Endothelial cell of umbilical vein (primary cell): Measurements from ENCODE around the gene NLRC3. TPM values are rescaled to one million over a fixed set of nuclear protein-coding genes. Genes with fewer than 3 reads are reported as not detected.

Experiments used
- BruUV-seq: library from RNA; stranded (reverse); fragments of 400-500 nt; replicated peaks from 2 replicates; lab custom pipeline; 2021; lab: Mats Ljungman, UMichigan
- CTCF ChIA-PET: fragments of 300-600, 350-600 bp; sonication (Branson Sonifier 250); formaldehyde crosslinking; loops from one replicate; lab custom pipeline; 2021; ENCODE audit warnings: antibody characterized with exemption, inconsistent platforms; lab: Charles Lee
- POLR2A ChIA-PET: fragments of 300-600, 350-600 bp; sonication (Branson Sonifier 250); formaldehyde crosslinking; loops from one replicate; lab custom pipeline; 2021; ENCODE audit warnings: antibody characterized with exemption, inconsistent platforms; lab: Charles Lee
- DNase-seq: peaks from one replicate; pipeline ENCODE4 v3.0.0-alpha.2; 2011; ENCODE audit warnings: low read depth, low spot score
- FAIRE-seq: peaks from 2 replicates; lab custom pipeline; 2011; peaks lifted over from hg19 to GRCh38; lab: Jason Lieb, UNC
- H2AFZ ChIP-seq: 2 replicates; pipeline ENCODE4 v1.6.0; 2012; ENCODE audit warnings: low read depth, low read length, control low read depth, inconsistent platforms
- H3K27ac ChIP-seq: 2 replicates; pipeline ENCODE4 v1.5.1; 2011; ENCODE audit warnings: low read depth, mild to moderate bottlenecking, control low read depth, low read length, moderate library complexity; ENCODE audit not compliant: insufficient read depth
- H3K27me3 ChIP-seq, 2 experiments: 2 replicates each; pipeline versions ENCODE4 v1.6.0 to v1.6.1; 2011; ENCODE audit warnings: low read length in 2 of 2, mixed read lengths in 1 of 2; ENCODE audit not compliant: control insufficient read depth in 2 of 2, insufficient read depth in 2 of 2
- H3K36me3 ChIP-seq, 2 experiments: 2 replicates in 1 of 2; 3 replicates in 1 of 2; pipeline ENCODE4 v1.5.1; 2011; ENCODE audit warnings: low read length in 2 of 2, mild to moderate bottlenecking in 1 of 2, moderate library complexity in 1 of 2; ENCODE audit not compliant: control insufficient read depth in 2 of 2, insufficient read depth in 2 of 2; ENCODE audit errors: extremely low read depth in 1 of 2
- H3K4me1 ChIP-seq: 3 replicates; pipeline ENCODE4 v1.5.1; 2011; ENCODE audit warnings: mild to moderate bottlenecking, low read length; ENCODE audit not compliant: control insufficient read depth, insufficient read depth; ENCODE audit errors: extremely low read depth
- H3K4me2 ChIP-seq: 2 replicates; pipeline ENCODE4 v1.6.1; 2011; ENCODE audit warnings: low read length, control low read depth, mixed read lengths; ENCODE audit not compliant: insufficient read depth
- H3K4me3 ChIP-seq, 3 experiments: fragments of 200-600 bp in 1 of 3; sonication (generic), shearing (Covaris generic) in 1 of 3; replicated peaks in 1 of 3; 2 replicates each; pipeline ENCODE4 v1.5.1; 2011 to 2016; ENCODE audit warnings: control low read depth in 3 of 3, low read length in 3 of 3, mild to moderate bottlenecking in 2 of 3, inconsistent platforms in 1 of 3, low read depth in 1 of 3, moderate library complexity in 1 of 3; ENCODE audit not compliant: insufficient read depth in 1 of 3
- H3K79me2 ChIP-seq: 2 replicates; pipeline ENCODE4 v1.6.0; 2012; ENCODE audit warnings: low read length, inconsistent platforms; ENCODE audit not compliant: control insufficient read depth, insufficient read depth
- H3K9ac ChIP-seq: replicated peaks from 2 replicates; pipeline ENCODE3; 2011; ENCODE audit warnings: low read length, control low read depth; ENCODE audit not compliant: insufficient read depth; ENCODE audit errors: extremely low read depth
- H3K9me1 ChIP-seq: replicated peaks from 3 replicates; pipeline ENCODE4 v1.6.0; 2011; ENCODE audit warnings: mild to moderate bottlenecking, low read length; ENCODE audit not compliant: control insufficient read depth, insufficient read depth; ENCODE audit errors: extremely low read depth
- H3K9me3 ChIP-seq: replicated peaks from 2 replicates; pipeline ENCODE4 v1.5.1; 2012; ENCODE audit warnings: low read length, inconsistent platforms; ENCODE audit not compliant: control insufficient read depth, insufficient read depth
- H4K20me1 ChIP-seq: replicated peaks from 2 replicates; pipeline ENCODE3; 2011; ENCODE audit warnings: mild to moderate bottlenecking, low read length; ENCODE audit not compliant: control insufficient read depth, insufficient read depth; ENCODE audit errors: extremely low read depth
- CTCF ChIP-seq, 2 donors: IDR thresholded peaks; 1 replicate in 1 of 2; 2 replicates in 1 of 2; pipeline ENCODE4 v1.5.1; 2011; ENCODE audit warnings: low read length in 2 of 2, mild to moderate bottlenecking in 2 of 2, moderate library complexity in 2 of 2, control low read depth in 1 of 2, inconsistent platforms in 1 of 2, low read depth in 1 of 2; ENCODE audit not compliant: insufficient read depth in 1 of 2; ENCODE audit errors: extremely low read depth in 1 of 2
- EZH2 ChIP-seq: IDR thresholded peaks from 2 replicates; pipeline ENCODE4 v1.6.1; 2012; ENCODE audit warnings: borderline replicate concordance, low read depth, mild to moderate bottlenecking, moderate library complexity, low read length, inconsistent platforms; ENCODE audit not compliant: severe bottlenecking
- FOS ChIP-seq: IDR thresholded peaks from 2 replicates; pipeline ENCODE4 v1.6.1; 2011; ENCODE audit warnings: mild to moderate bottlenecking, low read length, moderate library complexity, borderline replicate concordance; ENCODE audit not compliant: insufficient read depth
- GATA2 ChIP-seq: IDR thresholded peaks from 2 replicates; pipeline ENCODE4 v1.7.0; 2011; ENCODE audit warnings: low read depth, mild to moderate bottlenecking, moderate library complexity, mixed read lengths, low read length; ENCODE audit not compliant: insufficient read length, insufficient read depth
- JUN ChIP-seq: IDR thresholded peaks from 2 replicates; pipeline ENCODE4 v1.6.1; 2011; ENCODE audit warnings: borderline replicate concordance, low read depth; ENCODE audit not compliant: insufficient read length, insufficient read depth
- MYC ChIP-seq: IDR thresholded peaks from one replicate; pipeline ENCODE4 v1.6.1; 2011; ENCODE audit warnings: mild to moderate bottlenecking, low read depth, low read length
- POLR2A ChIP-seq: IDR thresholded peaks from 2 replicates; pipeline ENCODE4 v1.6.1; 2012; ENCODE audit warnings: low read depth, mild to moderate bottlenecking, control low read depth, low read length
- POLR2AphosphoS5 ChIP-seq: IDR thresholded peaks from 2 replicates; pipeline ENCODE4 v1.6.1; 2012; ENCODE audit warnings: low read depth, mild to moderate bottlenecking, control low read depth, low read length, moderate library complexity; ENCODE audit not compliant: insufficient read depth
- dilution Hi-C: fragments of 300-500 bp; cut with MboI; formaldehyde crosslinking; loops from one replicate; pipeline ENCODE4 v1.15.0; 2019; ENCODE audit warnings: low sequenced_read_pairs; ENCODE audit not compliant: extremely low pct_ligation_motif_present
- intact Hi-C: fragments of 100-400 bp; cut with micrococcal nuclease; formaldehyde crosslinking; loops from one replicate; pipeline ENCODE4 v1.10.0; 2022
- polyA plus RNA-seq, 4 experiments: library from polyadenylated mRNA; depleted of rRNA in 3 of 4; stranded (reverse) in 3 of 4; unstranded in 1 of 4; fragments of >200 nt; gene quantifications; 2 replicates each; pipeline versions ENCODE4 v1.2.1 to v1.2.3, GENCODE V29; 2011 to 2012; ENCODE audit warnings: missing spikeins in 1 of 4
- total RNA-seq: library from RNA; stranded (reverse); gene quantifications from 2 replicates; pipeline ENCODE4 v1.2.3, GENCODE V29; 2021
- TF ChIP-seq, protein P1 (sequence below): IDR thresholded peaks from 2 replicates; pipeline ENCODE4 v1.6.1; 2011; ENCODE audit not compliant: insufficient read depth, insufficient read length

NLRC3 gene
- total and polyA plus RNA-seq, 2 donors (not counting 3 experiments of a cell fraction or from before 2014, with no cell fraction given), result 0.84 to 3.4 TPM

DNA sequence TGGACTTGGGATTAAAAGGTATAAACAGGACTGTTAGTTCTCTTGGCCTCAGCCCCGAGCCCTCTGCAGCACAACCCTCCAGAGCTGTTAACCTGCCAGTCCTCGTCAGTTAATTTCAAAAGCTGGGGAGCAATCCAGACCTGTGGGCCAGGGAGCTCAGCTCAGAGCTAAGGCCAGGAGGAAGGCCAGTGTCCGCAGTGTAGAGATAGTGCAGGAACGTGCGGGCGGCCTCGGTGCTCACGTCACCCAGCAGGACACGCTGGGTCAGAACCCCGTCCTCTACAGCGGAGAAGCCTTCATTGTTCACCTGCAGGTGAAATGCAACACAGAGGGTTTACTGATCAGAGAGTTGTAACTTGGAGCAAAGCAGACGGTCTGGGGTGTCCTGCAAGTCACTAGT lies 15.4 kb upstream of the NLRC3 start:
- TF ChIP-seq FOS, result no peak
- TF ChIP-seq CTCF (IDR thresholded peaks at IDR 0.05; ENCODE audit: extremely low read depth in 1 of 2, insufficient read depth in 1 of 2, low read depth in 1 of 2, low read length in 2 of 2), result no peak
- TF ChIP-seq GATA2, result no peak
- no peak for TF ChIP-seq JUN
- no peak for TF ChIP-seq EZH2
- TF ChIP-seq, protein P1, sequence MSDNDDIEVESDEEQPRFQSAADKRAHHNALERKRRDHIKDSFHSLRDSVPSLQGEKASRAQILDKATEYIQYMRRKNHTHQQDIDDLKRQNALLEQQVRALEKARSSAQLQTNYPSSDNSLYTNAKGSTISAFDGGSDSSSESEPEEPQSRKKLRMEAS, result no peak
- no peak for TF ChIP-seq POLR2A
- no peak for TF ChIP-seq POLR2AphosphoS5
- TF ChIP-seq MYC, result no peak

More for the DNA sequence above, 15.4 kb upstream of the NLRC3 start:
- no peak for DNase-seq
- H3K36me3 ChIP-seq, result no peaks in the 10 kb centered on the region
- ChIA-PET POLR2A (no interaction called here), CTCF (no interaction called here)
- no peak overlapping the region for H3K4me3 ChIP-seq
- FAIRE-seq, result no peak
- H3K9ac ChIP-seq, result no peak overlapping the region
- intact Hi-C loops (no loop called here), dilution Hi-C loops (no loop called here)
- no peak overlapping the region for H2AFZ ChIP-seq
- no peaks in the 10 kb centered on the region for H3K4me1 ChIP-seq
- no peak overlapping the region for H3K27ac ChIP-seq
- no peaks in the 10 kb centered on the region for H3K9me1 ChIP-seq
- H3K27me3 ChIP-seq, result no peaks in the 10 kb centered on the region
- no peak overlapping the region for H3K4me2 ChIP-seq
- no peaks in the 10 kb centered on the region for H3K79me2 ChIP-seq
- H3K9me3 ChIP-seq, result no peaks in the 10 kb centered on the region
- no TSS peak for BruUV-seq
- H4K20me1 ChIP-seq, result no peaks in the 10 kb centered on the region
